Tibial artery (tissue), 4 donors: Measurements from ENCODE around the gene FAM98C.
A peak's percentile ranks its signal among the peaks of the same experiment; 100 is the strongest.

Experiments used
- DNase-seq, 2 donors: peaks; one replicate each; pipeline ENCODE4 v3.0.0-alpha.2; 2019
- H3K27ac ChIP-seq, 2 donors: fragments of 200-600 bp; sonication (generic) in 1 of 2; 1 replicate in 1 of 2; 2 replicates in 1 of 2; pipeline ENCODE4 v1.5.1; 2018 to 2019; ENCODE audit warnings: mild to moderate bottlenecking in 1 of 2
- H3K27me3 ChIP-seq, 2 donors: fragments of 200-600 bp; sonication (generic) in 1 of 2; one replicate each; pipeline versions ENCODE4 v1.5.1 to v1.6.0; 2016 to 2019
- H3K36me3 ChIP-seq, 3 donors: fragments of 200-600 bp; sonication (generic) in 2 of 3; one replicate each; pipeline ENCODE4 v1.5.1; 2016 to 2019; ENCODE audit warnings: mild to moderate bottlenecking in 2 of 3
- H3K4me1 ChIP-seq, 4 donors: fragments of 200-600 bp; sonication (generic) in 2 of 4; 1 replicate in 3 of 4; 2 replicates in 1 of 4; pipeline ENCODE4 v1.5.1; 2016 to 2019
- H3K4me3 ChIP-seq, 2 donors: fragments of 200-600 bp; sonication (generic) in 1 of 2; 1 replicate in 1 of 2; 2 replicates in 1 of 2; pipeline ENCODE4 v1.5.1; 2018 to 2019; ENCODE audit warnings: mild to moderate bottlenecking in 2 of 2
- H3K9me3 ChIP-seq, 3 donors: fragments of 200-600 bp; sonication (generic) in 1 of 3; one replicate each; pipeline ENCODE4 v1.5.1; 2016 to 2019
- CTCF ChIP-seq, 2 experiments: fragments of 200-600 bp in 1 of 2; fragments of 450-650 bp in 1 of 2; IDR thresholded peaks; one replicate each; pipeline ENCODE4 v1.5.1; 2017 to 2019; ENCODE audit warnings: antibody characterized with exemption in 2 of 2, mild to moderate bottlenecking in 1 of 2, moderate library complexity in 1 of 2
- intact Hi-C: fragments of 100-400 bp; cut with DNase I; formaldehyde crosslinking; loops from one replicate; pipeline ENCODE4 v1.15.0; 2023; ENCODE audit warnings: low total_unique reads

Gene FAM98C

GRCh38 chr19:38429055-38429810 lies 26.3 kb downstream of the FAM98C start:
- TF ChIP-seq CTCF (IDR thresholded peaks at IDR 0.05), result no peak
- H3K4me1 ChIP-seq, result peaks cover 0 to 6% (median 0%) of the 10 kb centered on the region in 4 donors
- no peak overlapping the region for H3K4me3 ChIP-seq
- peaks cover 0 to 46% of the 10 kb centered on the region in 2 donors for H3K27me3 ChIP-seq
- no peak overlapping the region for H3K27ac ChIP-seq
- no peaks in the 10 kb centered on the region for H3K9me3 ChIP-seq
- intact Hi-C loops, result no loop called here
- no peak for DNase-seq
- no peaks in the 10 kb centered on the region for H3K36me3 ChIP-seq

- Histone ChIP-seq H3K9me3 (no peaks in the 10 kb centered on the region), H3K36me3 (no peaks in the 10 kb centered on the region), H3K27me3 (peaks cover 0 to 46% of the 10 kb centered on the region in 2 donors), H3K4me3 (no peak overlapping the region), H3K27ac (no peak overlapping the region), H3K4me1 (peaks cover 0 to 6% (median 0%) of the 10 kb centered on the region in 4 donors)
- no peak for TF ChIP-seq CTCF (IDR thresholded peaks at IDR 0.05)
- intact Hi-C loops, result no loop called here
- no peak for DNase-seq
Observed at GRCh38 chr19:38429811-38430156, 26.9 kb downstream of the FAM98C start.

GRCh38 chr19:38430931-38431330 lies 28.0 kb downstream of the FAM98C start:
- Histone ChIP-seq H3K27me3 (peaks cover 0 to 46% of the 10 kb centered on the region in 2 donors), H3K36me3 (no peaks in the 10 kb centered on the region), H3K9me3 (no peaks in the 10 kb centered on the region), H3K4me1 (peaks cover 0 to 6% (median 0%) of the 10 kb centered on the region in 4 donors), H3K4me3 (no peak overlapping the region), H3K27ac (no peak overlapping the region)
- intact Hi-C loops, result no loop called here
- no peak for TF ChIP-seq CTCF (IDR thresholded peaks at IDR 0.05)
- no peak for DNase-seq

GRCh38 chr19:38433268-38433733 lies 30.4 kb downstream of the FAM98C start, which contains the start of gene RYR1:
RYR1 (plus strand) TSS chr19:38433691; CDS start chr19:38433830, 139 bp downstream.
- H3K4me3 ChIP-seq, result peak within 1 kb of the TSS in 1 of 2 donors; percentile 14
- no peaks in the 10 kb centered on the region for H3K9me3 ChIP-seq
- H3K27ac ChIP-seq, result no peak within 1 kb of the TSS
- H3K4me1 ChIP-seq, result peaks cover 0 to 6% (median 0%) of the 10 kb centered on the region in 4 donors
- TF ChIP-seq CTCF (IDR thresholded peaks at IDR 0.05), result no peak
- intact Hi-C loops, result no loop called here
- H3K36me3 ChIP-seq, result no peaks in the 10 kb centered on the region
- peaks cover 0 to 48% of the 10 kb centered on the region in 2 donors for H3K27me3 ChIP-seq
- DNase-seq, result peak; percentile 71 to 76

GRCh38 chr19:38434549-38435051 lies 31.7 kb downstream of the FAM98C start:
- peak in 1 of 2 donors; percentile 50 for DNase-seq
- peak overlapping the region in 1 of 2 donors; percentile 14 for H3K4me3 ChIP-seq
- H3K27me3 ChIP-seq, result peaks cover 0 to 51% of the 10 kb centered on the region in 2 donors
- H3K9me3 ChIP-seq, result no peaks in the 10 kb centered on the region
- no peak overlapping the region for H3K27ac ChIP-seq
- no peaks in the 10 kb centered on the region for H3K36me3 ChIP-seq
- peaks cover 0 to 6% (median 0%) of the 10 kb centered on the region in 4 donors for H3K4me1 ChIP-seq
- intact Hi-C loops, result no loop called here
- TF ChIP-seq CTCF (IDR thresholded peaks at IDR 0.05), result no peak
